Erythroblast (primary cell): ENCODE data around the gene SNRPF.
"Not testable (repeated sequence)": the region's sequence is repeated elsewhere in the genome, so short reads cannot be mapped to it uniquely, and the experiment has no call there.

Experiments used
- GATA1 ChIP-seq: IDR thresholded peaks from 2 replicates; pipeline ENCODE4 v1.6.1; 2011; ENCODE audit warnings: low read depth, mild to moderate bottlenecking, control low read depth, low read length, moderate library complexity
- POLR2A ChIP-seq: IDR thresholded peaks from 2 replicates; pipeline ENCODE4 v1.6.1; 2011; ENCODE audit warnings: mild to moderate bottlenecking, low read length

DNA sequence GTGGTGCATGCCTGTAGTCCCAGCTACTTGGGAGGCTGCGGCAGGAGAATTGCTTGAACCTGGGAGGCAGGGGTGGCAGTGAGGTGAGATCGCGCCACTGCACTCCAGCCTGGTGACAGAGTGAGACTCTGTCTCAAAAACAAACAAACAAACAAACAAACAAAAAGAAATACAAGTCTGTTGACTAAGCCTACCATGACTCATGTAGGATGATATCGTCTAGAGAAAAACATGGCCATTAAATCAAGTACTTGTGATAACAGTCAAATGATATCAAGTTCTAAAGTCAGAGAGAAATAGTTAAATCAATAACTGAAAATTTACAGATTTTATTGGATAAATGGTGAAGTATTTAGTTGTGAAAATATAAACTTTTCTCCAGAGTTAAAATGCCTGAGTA, 46.6 kb upstream of the SNRPF start:
- TF ChIP-seq GATA1, POLR2A: not testable (repeated sequence)
